Activated CD4-positive, CD25-positive, alpha-beta regulatory T cell treated with anti-CD3 and anti-CD28 coated beads, Interleukin-2, amount 50 U/mL, for 16 hours (primary cell): ENCODE data around the gene DIP2C.

ENCODE experiments used
- DNase-seq: peaks from one replicate; pipeline ENCODE4 v3.0.0-alpha.2; 2020; ENCODE audit warnings: low read depth, low spot score

DIP2C gene

DNA sequence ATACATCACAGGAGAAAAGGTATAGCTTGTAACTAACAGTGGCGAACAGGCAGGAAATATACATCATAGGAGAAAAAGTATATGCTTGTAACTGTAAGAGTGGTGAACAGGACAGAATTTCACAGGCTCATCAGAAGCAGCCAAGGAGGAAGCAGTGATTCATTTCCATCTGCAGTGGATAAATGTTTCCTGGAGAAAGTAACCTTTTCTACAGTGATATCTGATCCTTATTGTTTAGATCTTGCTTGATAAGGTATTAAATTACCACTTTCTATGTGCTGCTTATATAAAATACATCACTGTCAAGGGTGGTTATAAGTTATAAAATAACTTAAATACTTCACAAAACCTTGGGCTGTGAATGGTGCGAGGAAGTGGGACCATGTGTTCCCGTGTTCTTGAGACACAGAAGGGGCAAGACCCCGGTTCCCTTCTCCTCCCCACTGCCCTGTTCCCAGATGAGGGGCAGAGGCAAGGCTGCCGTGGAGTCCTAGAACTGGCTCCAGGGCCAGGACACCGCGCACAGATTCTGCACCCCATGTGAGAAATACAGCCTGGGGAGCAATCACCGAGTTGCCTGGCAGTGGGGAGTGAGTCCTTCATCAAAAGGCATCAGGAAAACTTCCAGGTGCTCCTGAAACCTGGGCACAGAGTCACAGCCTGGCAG lies 135.2 kb downstream of the DIP2C start:
- DNase-seq = no peak

DNA sequence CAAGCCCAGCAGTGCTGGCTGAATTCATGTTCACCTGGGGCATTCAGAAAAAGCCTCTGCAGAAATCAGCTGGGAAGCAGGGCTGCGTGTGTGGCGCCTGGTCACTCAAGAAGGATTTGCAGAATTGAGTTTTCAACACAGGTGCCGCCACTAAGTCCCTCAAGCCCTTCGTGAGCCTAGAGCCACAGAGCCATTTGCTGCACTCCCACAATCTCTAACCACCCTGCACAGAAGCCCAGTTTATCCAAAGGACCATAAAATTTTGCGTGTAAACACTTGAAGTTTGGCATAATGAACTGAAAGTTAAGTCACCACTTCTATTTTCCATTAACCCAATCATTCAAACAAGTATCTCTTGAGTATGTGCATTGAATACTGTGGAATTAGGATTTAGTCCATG lies 136.2 kb downstream of the DIP2C start:
- DNase-seq = no peak

DNA sequence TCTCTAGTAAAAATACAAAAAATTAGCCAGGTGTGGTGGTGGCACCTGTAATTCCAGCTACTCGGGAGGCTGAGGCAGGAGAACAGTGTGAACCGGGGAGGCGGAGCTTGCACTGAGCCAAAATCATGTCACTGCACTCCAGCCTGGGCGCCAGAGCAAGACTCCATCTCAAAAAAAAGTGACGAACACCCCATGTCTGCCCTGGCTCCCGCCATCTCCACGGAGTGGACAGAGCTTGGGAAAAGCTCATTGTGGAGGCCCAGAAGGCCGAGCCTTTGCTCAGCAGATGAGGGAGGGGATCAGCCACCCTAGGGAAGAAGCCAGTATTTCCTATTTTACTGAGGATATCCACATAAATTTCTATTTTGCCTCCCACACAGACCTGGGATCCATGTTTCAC lies 136.8 kb downstream of the DIP2C start:
- no peak for DNase-seq

DNA sequence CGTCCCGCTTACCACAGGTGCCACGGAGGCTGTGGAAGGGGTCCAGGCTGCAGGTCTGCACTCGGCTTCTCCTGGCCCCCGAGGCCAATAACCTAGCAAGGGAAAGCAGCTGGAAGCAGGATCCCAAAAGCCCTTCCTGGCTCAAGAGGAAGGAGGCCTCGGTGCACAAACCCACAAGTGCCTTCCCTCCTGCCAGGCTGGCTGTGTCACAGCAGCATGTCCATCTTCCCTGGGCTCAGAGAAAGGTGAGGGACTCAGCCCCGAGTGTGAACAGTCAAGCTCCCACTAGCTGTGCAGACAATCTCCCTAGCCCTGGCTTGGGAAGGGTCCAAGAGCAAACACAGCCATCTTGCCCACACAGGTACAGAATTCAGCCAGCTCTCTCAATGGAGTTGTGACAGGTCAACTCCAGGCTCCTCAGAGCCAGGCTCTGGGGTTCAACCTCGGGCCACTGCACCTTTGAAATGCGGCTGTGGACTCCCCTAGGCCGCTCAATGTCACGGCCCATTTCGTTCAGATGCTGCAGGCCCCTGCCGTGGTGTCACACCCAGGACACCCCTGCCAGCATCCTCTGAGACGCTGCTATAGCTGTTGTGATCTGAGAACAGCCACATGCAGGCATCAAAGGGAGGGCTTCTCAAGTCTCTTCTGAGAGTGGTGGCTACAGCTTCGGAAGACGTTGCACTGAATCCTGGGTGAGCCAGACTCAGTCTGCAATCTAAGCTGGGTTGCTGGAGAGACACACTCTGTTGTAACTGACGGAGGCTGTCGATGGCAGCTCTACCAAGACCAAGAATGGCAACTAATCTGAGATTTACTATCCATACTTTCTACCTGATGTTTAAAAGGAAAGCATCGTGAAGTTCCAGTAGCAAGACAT lies 137.9 kb downstream of the DIP2C start:
- DNase-seq = no peak

DNA sequence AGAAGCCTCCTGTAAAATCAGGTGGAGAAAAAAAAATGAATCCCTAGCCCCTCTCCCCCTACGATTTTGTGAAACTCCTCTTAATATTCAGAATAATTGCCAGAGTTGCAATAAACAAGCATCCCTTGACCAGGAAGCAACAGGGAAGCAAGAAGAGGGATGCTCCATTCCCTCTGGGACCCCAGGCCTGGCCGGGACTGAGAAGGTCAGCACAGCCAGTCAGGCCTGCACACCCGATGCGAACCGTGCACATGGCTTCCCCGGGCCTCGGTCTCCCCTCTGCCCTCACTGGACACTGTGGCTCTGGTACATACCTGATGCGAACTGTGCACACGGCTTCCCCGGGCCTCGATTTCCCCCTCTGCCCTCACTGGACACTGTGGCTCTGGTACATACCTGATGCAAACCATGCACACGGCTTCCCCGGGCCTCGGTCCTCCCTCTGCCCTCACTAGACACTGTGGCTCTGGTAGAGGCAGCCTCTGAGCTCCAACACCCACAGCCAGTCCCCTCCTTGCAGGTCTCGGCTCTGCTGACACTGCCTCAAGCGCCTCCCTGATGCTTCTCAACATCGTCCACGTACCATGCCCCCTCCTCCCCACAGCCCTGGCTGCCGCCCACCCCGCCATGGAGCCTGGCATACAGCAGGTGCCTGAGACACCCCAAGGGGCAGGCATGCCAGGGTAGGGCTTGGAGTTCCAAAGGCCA lies 138.6 kb downstream of the DIP2C start:
- no peak for DNase-seq

DNA sequence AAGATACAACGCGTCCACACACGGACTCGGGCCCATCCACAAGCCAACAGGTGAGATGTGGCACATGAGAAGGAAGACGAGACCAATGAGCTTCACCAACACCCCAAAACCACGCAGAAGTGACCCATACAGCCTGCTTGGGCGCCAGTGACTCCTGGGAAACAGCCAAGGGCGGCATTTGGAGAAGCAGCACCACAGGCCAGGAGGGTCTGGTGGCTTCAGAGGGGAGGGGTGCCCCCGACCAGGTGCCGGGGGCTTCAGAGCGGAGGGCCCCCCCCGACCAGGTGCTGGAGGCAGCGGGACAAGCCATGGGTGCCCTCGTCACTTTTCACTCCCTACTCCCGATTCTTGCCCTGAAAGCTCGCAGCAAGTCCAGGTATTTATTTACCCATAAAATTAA lies 140.1 kb downstream of the DIP2C start:
- no peak for DNase-seq

DNA sequence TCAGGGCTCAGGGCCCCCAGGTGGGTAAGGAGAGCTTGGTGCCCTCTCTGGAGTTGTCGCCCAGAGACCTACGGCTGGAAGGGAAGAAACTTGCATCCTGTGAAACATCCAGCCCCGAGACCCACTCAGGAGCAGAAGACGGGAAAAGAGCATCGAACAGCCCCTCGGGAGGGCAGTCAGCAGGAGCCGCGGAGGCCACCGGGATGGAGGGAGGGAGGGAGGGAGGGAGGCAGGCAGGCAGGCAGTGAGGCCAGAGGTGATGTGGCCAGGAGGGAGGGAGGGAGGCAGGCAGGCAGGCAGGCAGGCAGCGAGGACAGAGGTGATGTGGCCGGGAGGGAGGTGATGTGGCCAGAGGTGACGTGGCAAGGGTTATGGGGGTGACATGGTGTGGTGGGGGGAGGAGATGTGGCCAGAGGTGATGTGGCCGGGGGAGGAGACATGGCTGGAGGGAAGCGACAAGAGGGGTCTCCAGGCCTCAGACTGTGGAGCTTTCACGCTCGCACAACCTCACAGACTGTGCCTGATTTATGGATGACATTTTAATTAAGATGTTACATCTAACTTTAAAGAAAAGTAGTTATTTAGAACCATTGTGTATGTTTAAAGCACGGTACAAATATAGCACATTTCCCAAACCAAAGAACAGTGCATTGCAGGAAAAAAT lies 141.1 kb downstream of the DIP2C start:
- no peak for DNase-seq

DNA sequence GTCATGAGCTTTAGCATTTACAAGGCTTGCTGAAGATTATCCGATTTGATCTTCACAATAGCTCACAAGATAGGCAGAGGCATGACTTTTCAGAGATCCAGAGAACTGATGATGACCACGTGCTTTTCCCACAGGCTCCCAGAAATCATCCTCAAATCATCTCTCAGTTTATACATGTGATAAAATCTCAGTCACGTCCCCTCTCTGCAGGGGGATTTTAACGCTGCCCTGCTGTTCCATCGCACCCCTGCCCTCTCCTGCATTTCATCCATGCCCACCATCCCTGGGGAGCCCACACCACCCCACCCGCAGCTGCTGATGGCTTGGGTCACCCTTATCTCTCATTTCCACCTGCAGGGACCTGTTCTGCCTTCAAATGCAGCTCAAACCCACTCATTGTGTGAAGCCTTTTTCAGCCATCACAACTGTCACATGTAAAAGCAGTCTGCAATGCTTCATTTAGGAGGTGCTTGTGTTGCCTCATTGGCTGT lies 141.8 kb downstream of the DIP2C start:
- DNase-seq = no peak

DNA sequence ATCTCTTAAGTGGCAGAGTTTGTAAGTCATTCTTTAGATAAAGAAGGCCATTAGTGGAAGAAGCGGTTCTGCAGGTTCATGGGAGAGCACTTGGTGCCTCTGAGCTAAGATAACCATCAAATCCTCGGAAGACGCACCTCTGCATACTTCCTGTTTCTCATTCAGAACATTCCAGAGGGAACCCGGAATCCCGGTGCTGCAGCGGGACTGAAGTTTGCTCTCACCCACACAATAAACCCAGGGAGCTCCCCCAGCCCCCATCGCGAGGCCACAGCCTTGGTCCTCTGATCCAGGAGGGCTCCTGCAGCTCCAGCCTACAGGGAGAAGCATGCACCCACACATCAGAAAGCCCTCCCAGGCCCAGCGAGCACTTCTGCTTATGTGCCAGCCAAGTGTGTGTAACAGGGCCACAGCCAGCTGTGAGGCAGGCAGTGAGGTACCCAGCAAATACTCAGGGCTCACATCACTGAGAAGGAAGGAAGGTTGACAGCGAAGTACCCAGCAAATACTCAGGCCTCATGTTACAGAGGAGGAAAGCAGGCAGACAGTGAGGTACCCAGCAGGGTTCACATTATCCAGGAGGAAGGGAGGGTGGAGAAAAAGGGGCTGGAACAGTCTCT lies 142.4 kb downstream of the DIP2C start:
- no peak for DNase-seq

DNA sequence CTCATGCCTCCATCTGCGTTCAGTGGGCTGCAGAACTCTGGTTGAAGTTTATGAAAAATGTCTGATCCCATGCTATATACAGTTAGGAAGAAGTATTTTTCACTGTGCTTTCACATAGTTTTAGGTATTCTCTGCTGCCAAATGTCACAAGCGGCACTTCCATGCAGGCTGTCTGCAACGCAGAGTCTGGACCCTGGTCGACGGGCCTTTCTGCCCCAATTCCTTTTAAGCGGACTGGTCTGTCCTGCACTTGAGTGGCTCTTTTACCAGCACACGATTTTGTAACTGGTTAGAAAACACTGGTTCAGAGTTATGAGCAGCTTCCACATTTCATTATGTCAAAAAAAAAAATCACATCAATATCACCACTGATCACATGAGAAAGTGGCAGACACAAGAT lies 143.0 kb downstream of the DIP2C start:
- DNase-seq = no peak

DNA sequence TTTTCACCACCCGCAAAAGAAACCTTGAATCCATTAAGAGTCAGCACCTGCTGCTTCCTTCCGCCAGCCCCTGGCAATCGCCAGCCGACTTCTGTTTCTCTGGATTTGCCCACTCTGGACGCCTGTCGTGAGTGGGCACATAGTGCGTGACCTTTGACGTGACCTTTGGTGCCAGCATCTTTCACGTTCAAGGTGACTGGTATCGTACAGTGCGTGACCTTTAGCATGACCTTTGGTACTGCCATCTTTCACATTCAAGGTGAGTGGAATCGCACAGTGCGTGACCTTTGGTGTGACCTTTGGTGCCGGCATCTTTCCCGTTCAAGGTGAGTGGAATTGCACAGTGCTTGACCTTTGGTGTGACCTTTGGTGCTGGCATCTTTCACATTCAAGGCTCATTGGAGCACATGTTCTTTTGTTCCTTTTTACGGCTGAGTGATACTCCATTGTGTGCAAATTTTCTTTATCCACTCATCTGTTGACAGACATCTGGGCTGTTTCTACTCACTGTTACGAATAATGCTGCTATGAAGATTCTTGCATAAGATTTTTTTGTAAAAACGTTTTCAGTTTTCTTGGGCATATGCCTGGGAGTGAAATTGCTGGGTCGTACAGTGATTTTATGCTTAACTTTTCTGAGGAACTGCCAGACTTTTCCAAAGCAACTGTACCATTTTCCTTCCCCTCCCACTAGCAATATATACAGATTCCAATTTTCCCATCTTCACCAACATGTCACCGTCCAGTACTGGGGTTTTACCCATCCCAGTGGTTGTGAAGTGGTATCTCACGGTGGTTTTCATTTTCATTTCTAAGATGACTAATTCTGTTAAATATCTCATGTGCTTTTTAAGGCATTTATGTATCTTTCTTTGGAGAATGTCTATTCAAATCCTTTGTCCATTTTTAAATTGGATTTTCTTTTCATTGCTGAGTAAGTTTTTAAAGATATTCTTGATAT lies 145.3 kb downstream of the DIP2C start:
- no peak for DNase-seq

DNA sequence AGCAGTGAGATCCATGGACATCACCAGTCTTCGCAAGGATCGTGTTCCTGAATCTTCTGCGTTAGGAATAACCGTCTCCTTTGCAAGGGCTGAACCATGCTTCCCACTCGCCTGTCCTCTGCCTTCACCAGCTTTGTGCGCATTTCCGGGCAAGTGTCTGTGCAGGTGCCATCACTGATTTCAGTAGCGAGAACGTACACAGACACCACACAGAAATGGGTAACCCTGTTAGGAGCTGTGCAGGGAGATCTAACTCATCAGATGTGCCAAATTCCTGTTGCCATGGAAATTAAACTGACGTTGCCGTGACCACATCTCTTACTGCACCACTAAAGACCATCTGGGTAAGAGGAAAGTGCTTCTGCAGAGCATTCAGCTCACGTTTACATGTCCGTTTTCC lies 146.3 kb downstream of the DIP2C start:
- no peak for DNase-seq

DNA sequence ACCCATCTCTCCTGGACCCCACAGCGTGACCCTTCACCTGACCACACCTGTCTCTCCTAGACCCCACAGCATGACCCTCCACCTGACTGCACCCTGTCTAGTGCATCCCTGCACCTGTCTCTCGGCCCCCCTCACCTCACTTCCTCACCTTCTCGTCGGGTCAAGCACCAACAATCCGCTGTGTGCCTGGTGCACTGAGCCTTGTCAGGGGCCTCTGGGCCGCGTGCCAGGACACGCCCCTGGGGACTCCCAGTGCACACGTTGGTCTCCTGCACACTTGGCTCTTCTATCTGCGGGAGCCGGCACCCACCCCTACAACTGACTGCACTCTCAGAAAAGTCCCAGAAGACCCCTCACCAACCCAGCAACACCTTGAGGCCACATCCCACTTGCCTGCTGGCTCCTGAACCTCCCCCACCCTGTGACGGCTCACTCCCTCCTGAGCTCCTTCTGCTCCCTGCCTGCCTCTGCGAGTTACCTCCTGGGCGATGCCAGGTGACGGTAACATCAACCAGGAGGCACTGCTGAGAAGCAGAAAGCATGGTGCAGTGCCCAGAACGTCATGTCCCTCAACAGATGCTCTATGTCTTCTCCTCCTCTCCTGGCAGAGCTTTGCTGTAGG lies 147.6 kb downstream of the DIP2C start:
- DNase-seq = no peak

DNA sequence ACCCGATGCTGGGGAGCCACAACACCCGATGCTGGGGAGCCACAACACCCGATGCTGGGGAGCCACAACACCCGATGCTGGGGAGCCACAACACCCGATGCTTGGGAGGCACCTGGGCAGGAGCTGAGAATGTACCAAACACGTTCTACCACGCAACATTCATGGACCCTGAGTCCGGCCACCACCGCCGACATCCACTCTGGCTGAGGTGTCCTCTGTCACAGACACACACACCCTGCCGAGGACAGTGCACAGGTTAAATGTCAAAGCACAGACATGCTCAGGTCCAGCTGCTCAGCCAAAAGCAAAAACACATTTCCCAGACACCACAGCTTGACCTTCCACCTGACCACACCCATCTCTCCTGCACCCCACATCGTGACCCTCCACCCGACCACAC lies 148.4 kb downstream of the DIP2C start:
- DNase-seq = no peak

DNA sequence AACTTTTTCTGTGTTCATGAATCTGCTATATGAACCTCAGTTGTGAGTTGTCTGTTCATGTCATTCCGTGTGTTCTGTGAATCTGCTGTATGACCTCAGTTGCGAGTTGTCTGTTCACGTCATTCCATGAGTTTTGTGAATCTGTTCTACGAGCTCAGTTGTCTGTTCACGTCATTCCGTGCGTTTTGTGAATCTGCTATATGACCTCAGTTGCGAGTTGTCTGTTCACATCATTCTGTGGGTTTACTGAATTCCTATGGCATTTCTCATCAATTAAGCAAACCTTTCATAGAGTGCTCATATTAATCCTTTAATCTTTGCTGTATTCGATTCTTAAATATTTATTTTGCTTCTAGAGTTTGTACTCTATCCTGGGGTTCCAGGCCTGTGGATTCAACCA lies 150.6 kb downstream of the DIP2C start:
- DNase-seq = no peak

DNA sequence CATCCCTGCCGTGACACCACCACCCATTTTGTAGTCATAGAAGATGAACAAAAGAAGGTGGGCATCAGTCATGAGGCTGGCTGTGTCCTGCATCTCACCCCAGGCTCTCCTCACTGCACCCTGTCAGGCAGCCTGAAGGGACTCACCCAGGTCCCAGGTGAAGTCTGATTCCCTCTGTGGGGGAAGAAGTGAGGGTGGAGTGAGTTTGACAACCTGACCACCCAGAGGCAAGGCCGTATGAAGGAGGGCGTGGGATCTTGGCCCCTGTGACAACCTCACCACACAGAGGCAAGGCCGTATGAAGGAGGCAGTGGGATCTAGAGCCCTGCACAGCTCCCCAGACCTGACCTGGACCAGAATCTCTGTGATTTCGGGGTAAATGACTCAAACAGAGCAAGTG lies 152.5 kb downstream of the DIP2C start:
- no peak for DNase-seq

DNA sequence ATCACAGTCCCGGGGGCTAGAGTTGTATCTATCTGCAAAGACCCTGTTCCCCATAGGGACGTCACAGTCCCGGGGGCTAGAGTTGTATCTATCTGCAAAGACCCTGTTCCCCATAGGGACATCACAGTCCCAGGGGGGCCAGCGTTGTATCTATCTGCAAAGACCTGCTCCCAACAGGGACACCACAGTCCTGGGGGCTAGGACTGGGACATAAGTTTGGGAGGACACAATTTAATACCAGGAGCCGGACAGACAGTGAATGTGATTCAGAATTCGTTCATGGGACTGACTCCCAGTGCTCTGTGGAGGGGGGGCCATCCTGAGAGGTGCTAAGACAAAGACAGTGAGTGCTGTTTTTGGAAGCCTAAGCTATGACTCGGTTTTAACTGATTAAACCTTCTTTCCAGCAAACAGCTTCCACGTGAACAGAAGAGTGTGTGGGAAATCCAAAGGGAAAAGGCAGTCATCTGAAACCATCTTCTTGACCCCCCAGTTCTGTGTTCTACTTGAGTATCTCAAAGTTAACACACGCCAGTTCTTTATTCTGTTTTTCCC lies 153.0 kb downstream of the DIP2C start:
- DNase-seq = no peak

DNA sequence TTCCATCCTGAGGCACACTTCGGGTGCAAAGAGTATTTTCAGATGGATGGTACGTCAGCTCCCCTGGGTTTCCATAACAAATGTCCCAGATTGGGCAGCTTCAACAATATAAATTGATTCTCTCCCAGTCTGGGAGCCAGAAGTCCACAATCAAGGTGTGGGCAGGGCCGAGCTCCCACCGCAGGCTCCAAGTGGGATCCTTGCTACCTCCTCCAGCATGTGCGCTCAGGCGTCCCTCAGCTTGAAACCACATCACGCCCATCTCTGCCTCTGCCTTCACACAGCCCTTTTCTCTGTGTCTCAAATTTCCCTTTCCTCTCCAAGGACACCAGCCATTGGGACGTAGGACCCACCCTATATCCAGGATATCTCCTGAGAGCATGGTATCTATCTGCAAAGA lies 153.5 kb downstream of the DIP2C start:
- no peak for DNase-seq

DNA sequence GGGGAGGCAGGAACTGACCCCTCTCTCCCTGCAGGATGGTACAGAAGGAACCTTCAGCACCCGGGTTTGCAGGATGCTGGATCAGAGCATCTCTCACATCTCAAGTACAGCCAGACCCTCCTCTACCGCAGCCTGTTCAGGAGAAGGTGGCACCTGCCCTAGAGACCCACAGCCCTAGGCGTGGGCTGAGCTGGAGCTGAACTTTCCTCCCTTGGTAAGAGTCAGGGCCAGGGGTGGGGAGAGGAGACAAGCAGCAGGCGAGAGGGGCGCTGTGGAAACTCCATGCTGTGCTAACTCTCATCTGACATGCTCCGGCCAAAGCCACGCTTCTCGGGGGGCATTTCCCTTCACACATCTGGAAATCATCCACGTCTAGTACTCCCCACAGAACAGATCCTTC lies 154.4 kb downstream of the DIP2C start:
- DNase-seq = no peak
